ENCODE results near the gene NCSTN.

Gene NCSTN

DNA sequence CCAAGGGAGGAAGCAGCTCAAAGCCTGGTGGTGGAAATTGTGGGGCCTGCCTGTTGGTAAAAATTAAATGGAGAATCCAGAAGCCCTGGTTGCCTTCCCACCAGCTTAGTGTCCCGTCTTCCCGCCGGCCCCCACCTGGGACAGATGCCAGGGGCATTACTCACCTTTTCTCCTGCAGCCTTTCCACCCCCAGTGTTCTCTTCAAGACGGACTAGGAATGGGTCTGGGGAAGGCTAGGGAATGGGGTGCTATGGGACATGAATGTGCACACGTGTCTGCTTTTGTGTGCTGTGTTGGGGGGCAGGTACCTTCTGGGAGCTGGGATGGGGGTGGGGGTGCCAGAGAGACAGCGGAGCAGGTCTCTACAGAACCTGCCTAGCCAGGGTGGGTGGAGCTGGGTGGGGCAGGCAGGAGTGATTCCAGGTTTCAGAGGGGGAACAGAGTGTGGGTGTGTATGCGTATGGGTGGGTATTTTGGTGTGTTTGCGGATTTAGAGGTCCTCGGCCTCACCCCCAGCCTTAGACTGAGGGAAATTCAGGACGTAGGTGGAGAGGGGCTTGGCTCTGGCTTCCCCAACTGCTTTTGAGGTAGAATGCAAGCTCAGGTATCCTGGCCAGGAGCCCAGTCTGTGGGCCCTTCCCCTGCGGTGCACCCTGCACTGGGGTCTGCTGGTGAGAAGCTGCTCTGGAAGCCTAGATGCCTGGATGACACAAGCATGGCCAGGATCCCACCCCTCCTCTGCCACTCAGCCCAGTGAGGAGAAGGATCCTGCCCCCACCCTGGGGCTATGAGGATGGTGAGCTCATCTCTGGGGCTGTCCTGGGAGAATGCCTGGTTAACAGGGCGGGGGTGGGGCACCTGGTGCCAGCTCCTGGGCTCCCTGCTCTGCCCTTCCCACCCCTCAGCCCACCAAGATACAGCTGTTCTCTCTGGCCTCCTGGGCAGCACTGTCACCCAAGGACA is 64.9 kb downstream of the NCSTN start:
- no peak for DNase-seq

All from NCI-H82 (cell line).